ENCODE results near the gene PIK3R4. TPM values are rescaled to one million over a fixed set of nuclear protein-coding genes. Genes with fewer than 3 reads are reported as not detected.

Gene PIK3R4
- total RNA-seq, 1 donor from 2014 or later = 101 TPM

DNA sequence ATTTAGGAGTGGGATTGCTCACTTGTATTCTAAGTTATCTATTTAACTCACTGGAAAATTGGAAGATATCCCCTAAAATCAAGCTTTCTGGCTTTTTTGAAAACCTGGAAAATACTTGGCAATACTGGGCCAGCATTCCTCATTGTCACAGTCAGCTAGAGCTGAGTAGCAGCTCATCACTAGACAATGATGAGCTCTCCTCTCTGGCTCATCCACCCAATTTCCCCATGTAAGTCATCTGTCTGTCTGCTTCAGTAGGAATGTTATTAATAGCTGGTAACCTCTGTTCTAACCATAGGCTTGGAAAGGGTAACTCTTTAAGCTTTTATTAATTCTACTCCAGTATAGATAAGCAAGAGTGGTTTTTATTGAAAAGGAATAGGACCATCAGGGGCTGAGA is 39.7 kb upstream of the PIK3R4 start:
- no peaks in the 10 kb centered on the region for H3K9me3 ChIP-seq
- no peak overlapping the region for H3K27ac ChIP-seq
- H3K27me3 ChIP-seq = no peaks in the 10 kb centered on the region
- no peaks in the 10 kb centered on the region for H3K4me1 ChIP-seq
- intact Hi-C loops (cut with DNase I) = no loop called here
- no peak for DNase-seq (ENCODE audit: low spot score in 2 of 2)
- TF ChIP-seq, protein P1, sequence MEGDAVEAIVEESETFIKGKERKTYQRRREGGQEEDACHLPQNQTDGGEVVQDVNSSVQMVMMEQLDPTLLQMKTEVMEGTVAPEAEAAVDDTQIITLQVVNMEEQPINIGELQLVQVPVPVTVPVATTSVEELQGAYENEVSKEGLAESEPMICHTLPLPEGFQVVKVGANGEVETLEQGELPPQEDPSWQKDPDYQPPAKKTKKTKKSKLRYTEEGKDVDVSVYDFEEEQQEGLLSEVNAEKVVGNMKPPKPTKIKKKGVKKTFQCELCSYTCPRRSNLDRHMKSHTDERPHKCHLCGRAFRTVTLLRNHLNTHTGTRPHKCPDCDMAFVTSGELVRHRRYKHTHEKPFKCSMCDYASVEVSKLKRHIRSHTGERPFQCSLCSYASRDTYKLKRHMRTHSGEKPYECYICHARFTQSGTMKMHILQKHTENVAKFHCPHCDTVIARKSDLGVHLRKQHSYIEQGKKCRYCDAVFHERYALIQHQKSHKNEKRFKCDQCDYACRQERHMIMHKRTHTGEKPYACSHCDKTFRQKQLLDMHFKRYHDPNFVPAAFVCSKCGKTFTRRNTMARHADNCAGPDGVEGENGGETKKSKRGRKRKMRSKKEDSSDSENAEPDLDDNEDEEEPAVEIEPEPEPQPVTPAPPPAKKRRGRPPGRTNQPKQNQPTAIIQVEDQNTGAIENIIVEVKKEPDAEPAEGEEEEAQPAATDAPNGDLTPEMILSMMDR (IDR thresholded peaks at IDR 0.05) = no peak
- H3K36me3 ChIP-seq = no peaks in the 10 kb centered on the region
- no peak overlapping the region for H3K4me3 ChIP-seq

DNA sequence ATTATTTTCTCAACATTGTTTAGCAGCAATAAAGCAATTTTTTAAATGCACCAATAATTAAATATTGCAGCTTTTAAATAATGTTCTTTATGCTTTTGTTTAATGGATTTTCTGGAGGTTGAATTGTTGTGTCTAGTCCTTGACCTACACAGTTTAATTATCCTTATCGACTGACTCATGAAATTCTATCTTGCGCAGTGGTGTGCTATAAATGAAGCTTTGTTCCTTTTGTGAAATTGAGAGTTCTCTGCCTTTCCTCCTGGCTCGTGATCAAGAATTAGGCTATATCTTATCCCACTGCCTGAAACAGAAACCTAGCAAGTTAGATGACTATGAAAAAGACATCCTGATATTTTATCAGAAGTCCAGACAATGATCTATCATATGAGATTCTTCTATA is 37.0 kb upstream of the PIK3R4 start:
- Histone ChIP-seq H3K27me3 (no peaks in the 10 kb centered on the region), H3K27ac (no peak overlapping the region), H3K36me3 (no peaks in the 10 kb centered on the region), H3K9me3 (no peaks in the 10 kb centered on the region), H3K4me3 (no peak overlapping the region), H3K4me1 (no peaks in the 10 kb centered on the region)
- no peak for DNase-seq (ENCODE audit: low spot score in 2 of 2)
- intact Hi-C loops (cut with DNase I) = no loop called here
- TF ChIP-seq, protein P1 (IDR thresholded peaks at IDR 0.05) = no peak

DNA sequence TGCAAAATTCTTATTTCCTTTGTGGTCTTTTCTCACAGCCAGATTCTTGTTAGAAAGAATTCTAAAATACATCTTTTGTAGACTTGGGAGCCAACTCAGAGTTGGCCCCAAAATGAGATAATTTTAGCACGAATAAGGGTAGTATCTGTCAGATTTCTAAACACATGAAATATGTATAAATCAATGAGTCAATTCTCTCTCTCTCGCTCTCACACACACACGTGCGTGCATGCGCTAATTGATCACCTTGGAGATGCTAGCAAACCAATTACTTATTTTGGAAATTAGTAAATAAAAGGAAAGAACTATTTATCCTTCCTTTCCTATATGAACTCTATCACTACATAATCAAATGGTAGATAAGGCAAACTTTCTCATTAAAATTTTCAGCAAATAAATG is 32.9 kb upstream of the PIK3R4 start:
- no peak for DNase-seq (ENCODE audit: low spot score in 2 of 2)
- Histone ChIP-seq H3K27me3 (no peaks in the 10 kb centered on the region), H3K4me3 (no peak overlapping the region), H3K9me3 (no peaks in the 10 kb centered on the region), H3K4me1 (no peaks in the 10 kb centered on the region), H3K36me3 (no peaks in the 10 kb centered on the region), H3K27ac (no peak overlapping the region)
- TF ChIP-seq, protein P1 (IDR thresholded peaks at IDR 0.05) = no peak
- intact Hi-C loops (cut with DNase I) = no loop called here

DNA sequence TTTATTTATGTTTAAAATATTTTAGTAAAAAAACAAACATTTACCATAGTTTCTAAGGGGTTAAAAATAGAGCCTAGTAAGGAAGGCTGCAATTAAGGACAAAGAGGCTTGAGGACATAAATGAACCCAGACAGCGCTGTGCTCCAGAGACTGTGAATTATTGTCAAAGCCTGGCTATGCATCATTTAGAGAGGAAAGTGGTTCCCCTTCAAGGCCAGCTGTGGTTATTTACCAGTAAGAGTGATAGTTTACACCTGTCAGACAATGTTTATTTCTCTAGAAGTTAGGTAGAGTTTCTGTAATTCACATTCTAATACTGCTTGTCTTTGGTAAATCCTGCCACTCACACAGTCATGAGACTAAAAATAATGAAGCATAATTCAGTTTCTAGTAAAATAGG is 32.4 kb upstream of the PIK3R4 start:
- TF ChIP-seq, protein P1 (IDR thresholded peaks at IDR 0.05) = no peak
- no peaks in the 10 kb centered on the region for H3K36me3 ChIP-seq
- H3K27me3 ChIP-seq = no peaks in the 10 kb centered on the region
- intact Hi-C loops (cut with DNase I) = no loop called here
- H3K27ac ChIP-seq = no peak overlapping the region
- H3K4me3 ChIP-seq = no peak overlapping the region
- H3K9me3 ChIP-seq = no peaks in the 10 kb centered on the region
- H3K4me1 ChIP-seq = no peaks in the 10 kb centered on the region
- DNase-seq (ENCODE audit: low spot score in 2 of 2) = no peak

DNA sequence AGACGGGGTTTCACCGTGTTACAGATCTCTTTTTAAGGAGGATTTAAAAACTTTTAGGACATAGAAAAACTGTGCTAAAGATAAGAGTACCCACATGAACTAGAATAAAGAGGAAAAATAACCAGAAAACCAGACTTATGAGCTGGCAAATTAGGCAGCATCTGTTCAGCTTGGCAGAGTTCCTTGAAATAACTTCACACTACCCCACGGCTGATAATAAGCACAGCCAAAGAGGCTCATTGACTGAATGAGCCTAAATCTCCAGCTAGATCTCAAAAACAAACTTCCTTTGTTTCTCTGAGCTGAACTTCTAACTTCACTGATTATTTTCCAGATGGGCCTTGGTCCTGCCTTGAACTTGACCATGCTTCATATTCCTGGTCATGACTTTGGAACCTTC is 26.7 kb upstream of the PIK3R4 start:
- DNase-seq (ENCODE audit: low spot score in 2 of 2) = no peak
- TF ChIP-seq, protein P1 (IDR thresholded peaks at IDR 0.05) = no peak
- intact Hi-C loops (cut with DNase I) = no loop called here

DNA sequence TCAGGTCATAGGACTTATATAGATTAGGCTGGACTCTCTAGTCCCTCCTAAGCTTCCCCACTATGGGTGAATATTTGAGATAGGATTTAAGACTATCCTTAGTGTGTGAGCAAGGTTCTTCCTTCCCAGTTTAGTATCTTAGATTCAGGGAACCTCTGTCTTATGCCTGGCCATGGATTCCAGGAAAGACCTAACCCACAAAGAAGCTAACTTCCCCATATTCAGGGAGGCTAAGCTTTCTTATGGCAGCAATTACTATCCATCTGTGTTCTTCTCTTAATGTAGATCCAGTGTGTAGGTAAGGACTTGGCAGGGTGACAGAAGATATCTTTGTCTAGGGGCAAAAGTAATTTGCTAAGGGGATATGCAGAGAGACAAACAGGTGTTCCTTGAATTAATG is 25.5 kb upstream of the PIK3R4 start:
- no peaks in the 10 kb centered on the region for H3K36me3 ChIP-seq
- H3K27ac ChIP-seq = no peak overlapping the region
- DNase-seq (ENCODE audit: low spot score in 2 of 2) = no peak
- TF ChIP-seq, protein P1 (IDR thresholded peaks at IDR 0.05) = no peak
- no peaks in the 10 kb centered on the region for H3K9me3 ChIP-seq
- no peaks in the 10 kb centered on the region for H3K27me3 ChIP-seq
- intact Hi-C loops (cut with DNase I) = no loop called here
- H3K4me3 ChIP-seq = no peak overlapping the region
- H3K4me1 ChIP-seq = no peaks in the 10 kb centered on the region

More for the DNA sequence above, 26.7 kb upstream of the PIK3R4 start:
- Histone ChIP-seq H3K9me3 (no peaks in the 10 kb centered on the region), H3K4me3 (no peak overlapping the region), H3K36me3 (no peaks in the 10 kb centered on the region), H3K27ac (no peak overlapping the region), H3K4me1 (no peaks in the 10 kb centered on the region), H3K27me3 (no peaks in the 10 kb centered on the region)
